ENCODE results near the gene VRK2.
"Not testable (repeated sequence)": the region's sequence is repeated elsewhere in the genome, so short reads cannot be mapped to it uniquely, and the experiment has no call there.

Gene VRK2

GRCh38 chr2:58110765-58111164 is 64.2 kb downstream of the VRK2 start:
- no peak for DNase-seq

- not testable (repeated sequence) for DNase-seq
Measured at GRCh38 chr2:58113563-58113962, 67.0 kb downstream of the VRK2 start.

DNA sequence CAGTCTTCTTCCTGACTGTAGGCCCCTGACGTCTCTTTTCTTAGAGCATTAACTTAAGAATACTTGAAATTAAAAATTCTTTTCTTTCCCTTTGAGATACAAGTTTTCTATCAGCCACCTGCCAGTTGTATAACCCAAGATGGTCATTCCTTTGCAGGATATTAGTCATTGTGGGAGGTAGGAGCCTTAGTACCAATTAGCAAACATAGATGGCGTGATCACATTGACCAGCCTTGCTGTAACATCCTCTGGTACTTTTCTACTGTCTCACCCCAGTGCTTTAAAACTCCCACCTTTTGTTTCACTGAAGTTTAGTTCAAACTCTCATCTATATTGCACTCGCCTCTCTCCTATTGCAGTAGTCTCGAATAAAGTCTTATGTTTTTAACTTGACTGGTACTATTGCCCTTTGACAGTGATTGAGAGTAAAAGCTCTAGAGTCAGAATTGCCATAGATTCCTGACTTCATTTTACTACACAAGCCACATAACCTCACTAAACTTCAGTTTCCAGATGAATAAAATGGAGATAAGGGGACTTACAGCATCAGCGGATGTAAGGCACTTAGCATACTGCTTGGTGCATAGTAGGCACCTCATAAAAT is 74.1 kb downstream of the VRK2 start:
- no peak for DNase-seq

- no peak for DNase-seq
Measured at GRCh38 chr2:58122040-58122439, 75.4 kb downstream of the VRK2 start.

- no peak for DNase-seq
Measured at GRCh38 chr2:58122540-58122939, 75.9 kb downstream of the VRK2 start.

DNA sequence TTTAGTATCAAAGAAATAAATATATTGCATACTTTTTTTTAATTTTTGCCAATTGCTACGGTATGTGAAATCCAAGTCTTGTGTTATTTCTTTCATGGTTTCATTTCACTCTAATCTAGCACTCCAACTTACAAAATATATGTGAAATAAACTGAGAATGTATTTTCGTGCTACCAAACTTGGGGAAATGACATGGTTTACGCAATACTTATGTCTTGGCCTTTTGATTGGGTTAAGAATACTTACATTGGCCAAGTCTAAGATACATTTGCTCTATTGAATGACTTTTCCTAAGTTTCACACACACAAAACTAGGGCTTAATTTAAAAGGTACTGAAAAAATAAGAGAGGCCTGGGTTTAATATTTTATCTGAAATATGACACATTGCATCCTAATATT is 80.5 kb downstream of the VRK2 start:
- no peak for DNase-seq

DNA sequence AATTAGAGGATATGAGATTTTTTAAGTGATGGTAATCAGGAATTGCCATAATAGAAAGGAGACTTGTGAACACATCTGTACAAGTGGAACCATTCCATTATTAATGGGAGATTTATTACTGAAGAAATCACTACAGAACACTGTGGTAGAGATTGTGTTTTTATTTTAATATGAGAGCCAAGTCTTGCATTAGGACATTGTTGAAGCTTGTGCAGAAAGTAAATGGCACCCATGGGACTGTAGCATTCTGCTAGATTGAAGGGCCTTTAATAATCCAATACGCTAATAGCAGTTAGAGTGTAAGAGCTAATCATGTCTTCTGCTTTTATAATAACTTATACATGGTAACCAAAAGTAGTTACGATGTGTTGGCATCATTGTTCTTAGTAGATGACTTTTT is 83.6 kb downstream of the VRK2 start:
- DNase-seq: no peak

DNA sequence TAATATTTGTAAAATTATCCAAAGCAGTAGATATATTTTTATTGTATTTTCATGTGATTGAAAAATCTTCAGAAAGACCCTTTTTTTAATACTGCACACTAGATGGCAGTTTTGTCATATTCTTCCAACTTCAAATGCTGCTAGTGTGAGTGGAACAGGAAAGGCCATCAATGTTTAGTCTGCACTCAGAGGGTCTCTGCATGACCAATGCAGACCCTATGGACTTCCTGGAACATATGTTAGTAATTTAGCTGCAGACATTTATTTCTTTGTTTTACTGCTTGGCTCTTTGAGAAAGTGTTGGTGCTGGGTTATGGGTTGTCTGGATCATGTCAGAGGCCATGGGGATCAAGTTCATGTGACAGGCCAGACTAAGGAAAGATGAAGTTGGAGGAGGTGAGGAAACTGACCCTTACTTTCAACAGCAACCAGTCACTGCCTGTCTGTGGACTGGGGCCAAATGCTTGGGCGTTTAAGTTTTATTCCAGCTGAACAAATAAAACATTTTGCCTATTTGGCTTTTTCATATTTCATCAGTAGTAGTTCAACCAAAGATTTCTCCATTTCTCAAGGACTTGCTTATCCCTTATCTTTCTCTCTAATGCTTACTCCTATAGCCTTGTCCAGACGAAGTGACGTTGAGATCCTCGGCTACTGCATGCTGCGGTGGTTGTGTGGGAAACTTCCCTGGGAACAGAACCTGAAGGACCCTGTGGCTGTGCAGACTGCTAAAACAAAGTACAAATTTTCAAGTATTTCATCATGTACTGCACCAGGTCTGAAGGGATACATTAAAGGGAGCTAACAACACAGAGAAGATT is 84.8 kb downstream of the VRK2 start:
- DNase-seq: no peak

GRCh38 chr2:58133395-58133794 is 86.8 kb downstream of the VRK2 start:
- DNase-seq: no peak

- DNase-seq: no peak
Measured at GRCh38 chr2:58135861-58136260, 89.3 kb downstream of the VRK2 start.

DNA sequence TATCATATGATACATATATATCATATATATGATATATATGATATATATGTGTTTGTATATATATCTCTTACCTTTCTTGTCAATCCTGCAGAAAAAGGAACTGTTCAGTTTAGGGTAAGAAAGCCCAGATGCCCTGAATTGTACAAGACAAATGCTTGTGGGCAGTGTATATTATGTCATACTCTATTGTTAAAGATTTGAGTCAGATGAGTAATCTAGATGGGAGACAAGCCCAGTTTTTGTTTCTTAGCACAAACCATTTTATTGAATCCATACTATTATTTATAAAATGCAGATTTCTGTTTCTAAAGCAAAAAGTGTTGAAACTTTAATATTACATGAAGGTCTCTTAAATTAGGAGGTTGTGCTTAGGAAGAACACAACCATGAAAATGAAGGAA is 90.6 kb downstream of the VRK2 start:
- DNase-seq: no peak

DNA sequence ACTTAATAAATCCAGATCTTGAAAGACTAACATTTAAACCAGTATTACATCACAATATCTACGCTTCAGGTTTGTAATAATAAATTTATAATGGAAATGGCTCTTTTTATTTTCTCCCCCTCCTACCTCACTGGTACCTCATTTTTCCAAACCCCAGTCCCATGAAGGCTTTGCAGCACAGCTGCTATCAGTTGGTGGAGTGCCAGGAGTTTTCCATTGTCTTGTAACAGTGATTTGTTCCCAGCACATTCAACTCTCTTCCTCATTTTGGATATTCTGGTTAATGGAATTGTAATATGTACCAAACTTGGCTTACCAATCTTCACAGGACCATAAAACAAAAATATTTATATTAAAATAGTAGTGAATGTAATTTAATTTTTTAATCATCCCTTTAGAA is 91.2 kb downstream of the VRK2 start:
- DNase-seq: no peak

DNA sequence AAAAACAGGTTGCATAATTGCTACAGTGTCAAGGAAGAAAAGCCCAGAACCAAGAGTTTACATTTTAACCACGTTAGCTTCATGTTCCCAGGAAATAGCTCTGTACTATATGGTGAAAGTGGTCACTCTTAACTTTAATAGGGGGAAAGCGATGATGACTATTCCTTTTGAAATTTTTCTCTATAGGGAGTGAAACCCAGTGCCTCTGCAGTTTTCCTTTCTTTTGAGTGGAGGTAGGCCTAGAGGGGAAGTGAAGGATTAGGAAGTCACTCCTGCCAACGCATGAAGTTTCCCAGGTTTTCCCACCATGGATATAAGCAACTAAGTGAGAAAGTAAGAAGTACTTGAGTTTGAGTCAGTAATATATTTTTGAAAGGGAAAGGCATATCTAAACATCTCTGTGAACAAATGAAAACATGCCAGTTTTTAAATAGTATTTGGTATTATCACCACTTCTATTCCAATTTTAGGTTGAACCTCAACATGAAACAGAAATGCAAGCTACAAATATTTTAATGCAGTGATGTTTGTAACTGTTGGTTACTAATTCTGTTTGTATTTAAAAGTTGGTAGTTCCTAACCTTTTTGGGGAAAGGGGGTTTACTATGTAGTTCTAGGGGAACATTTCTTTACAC is 91.9 kb downstream of the VRK2 start:
- DNase-seq: no peak

- DNase-seq: no peak
Measured at GRCh38 chr2:58140508-58141072, 94.0 kb downstream of the VRK2 start.

- not testable (repeated sequence) for DNase-seq
Measured at GRCh38 chr2:58145769-58146168, 99.2 kb downstream of the VRK2 start.

DNA sequence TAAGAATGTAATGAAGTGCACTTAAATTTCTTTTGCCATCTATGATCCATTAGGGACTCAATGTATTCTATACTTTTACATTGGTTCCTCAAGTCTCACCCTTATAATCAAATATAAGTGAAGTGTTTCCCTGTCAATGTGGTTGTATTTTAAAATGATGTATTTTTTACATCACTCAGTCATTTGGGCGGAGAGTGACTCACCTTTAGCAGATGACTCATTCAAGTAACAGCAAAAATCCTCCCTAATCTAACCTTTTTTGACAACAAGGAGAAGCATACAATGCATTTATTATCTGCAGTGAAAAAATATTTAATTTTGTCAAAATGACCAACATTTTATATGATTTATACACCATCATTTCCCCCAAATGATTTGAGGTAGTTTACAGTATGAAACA is 100.1 kb downstream of the VRK2 start:
- no peak for DNase-seq

DNA sequence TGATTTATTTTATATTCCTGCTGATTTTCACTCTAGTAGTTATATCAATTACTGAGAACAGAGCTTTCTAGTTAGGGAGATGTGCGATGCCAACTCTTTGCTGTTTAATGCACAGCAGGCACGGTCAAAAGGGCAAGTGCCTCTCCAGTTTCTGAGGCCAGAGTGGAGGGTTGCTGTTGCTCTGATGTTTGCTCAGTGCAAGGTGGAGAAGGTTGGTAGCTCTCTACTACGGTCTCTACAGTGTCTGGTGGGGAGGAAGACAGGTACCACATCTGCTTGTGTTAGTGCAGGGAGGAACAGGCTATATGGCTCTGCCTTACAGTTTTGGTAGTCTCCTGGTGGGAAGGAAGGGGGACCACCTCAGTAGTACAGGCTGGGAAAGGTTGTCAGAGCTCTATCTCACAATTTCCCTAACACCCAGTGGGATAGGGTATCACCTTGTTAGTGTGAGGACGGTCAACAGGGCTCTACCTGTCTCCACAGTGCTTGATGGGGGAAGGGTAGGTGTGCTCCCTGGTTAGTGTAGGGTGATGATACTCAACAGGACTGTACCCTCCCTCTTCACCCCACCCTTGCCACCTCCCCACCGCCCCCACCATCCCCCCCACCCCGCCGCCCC is 108.7 kb downstream of the VRK2 start:
- no peak for DNase-seq

- no peak for DNase-seq
Measured at GRCh38 chr2:58156780-58157179, 110.2 kb downstream of the VRK2 start.

- no peak for DNase-seq
Measured at GRCh38 chr2:58157754-58158153, 111.1 kb downstream of the VRK2 start.

DNA sequence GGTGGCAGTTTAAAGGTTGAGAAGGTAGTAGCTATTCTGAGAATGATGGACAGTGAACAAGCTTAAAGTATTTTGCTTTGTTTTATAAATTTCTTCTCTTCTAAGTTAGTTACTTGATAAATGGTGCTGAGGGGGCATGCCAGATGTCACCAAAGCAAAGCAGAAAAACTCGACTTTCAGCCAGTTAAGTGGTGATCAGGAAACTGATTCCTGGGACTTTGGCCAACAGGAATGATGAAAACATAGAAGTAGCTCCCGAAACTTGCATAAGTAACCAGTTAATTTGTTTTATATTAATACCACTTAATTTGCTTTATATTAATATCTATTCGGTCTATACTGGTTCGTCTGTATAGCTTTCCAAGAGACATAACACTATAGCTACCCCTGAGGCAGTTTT is 111.9 kb downstream of the VRK2 start:
- DNase-seq: no peak

- no peak for DNase-seq
Measured at GRCh38 chr2:58163913-58164312, 117.3 kb downstream of the VRK2 start.

DNA sequence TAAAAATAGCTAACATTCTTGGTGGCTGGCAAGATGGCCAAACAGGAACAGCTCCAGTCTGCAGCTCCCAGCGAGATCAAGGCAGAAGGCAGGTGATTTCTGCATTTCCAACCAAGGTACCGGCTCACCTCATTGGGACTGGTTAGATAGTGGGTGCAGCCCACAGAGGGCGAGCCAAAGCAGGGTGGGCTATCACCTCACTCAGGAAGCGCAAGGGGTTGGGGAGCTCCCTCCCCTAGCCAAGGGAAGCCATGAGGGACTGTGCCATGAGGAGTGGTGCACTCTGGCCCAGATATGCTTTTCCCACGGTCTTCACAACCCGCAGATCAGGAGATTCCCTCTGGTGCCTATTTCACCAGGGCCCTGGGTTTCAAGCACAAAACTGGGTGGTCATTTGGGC is 121.5 kb downstream of the VRK2 start:
- DNase-seq: not testable (repeated sequence)

GRCh38 chr2:58169845-58170244 is 123.2 kb downstream of the VRK2 start:
- DNase-seq: not testable (repeated sequence)
